Astrocyte (in vitro differentiated cells and primary cell): ENCODE measurements around the gene VIPR2. TPM values are rescaled to one million over a fixed set of nuclear protein-coding genes. Genes with fewer than 3 reads are reported as not detected.

ENCODE experiments used
- DNase-seq: peaks from one replicate; pipeline ENCODE4 v3.0.0-alpha.2; 2010; ENCODE audit warnings: low read depth
- FAIRE-seq: peaks from 2 replicates; lab custom pipeline; 2011; peaks lifted over from hg19 to GRCh38; lab: Jason Lieb, UNC
- H2AFZ ChIP-seq: 2 replicates; pipeline ENCODE4 v1.6.0; 2012; ENCODE audit warnings: low read depth, low read length, inconsistent platforms
- H3K27ac ChIP-seq: 2 replicates; pipeline ENCODE4 v1.5.1; 2011; ENCODE audit warnings: low read depth, low read length, inconsistent platforms
- H3K27me3 ChIP-seq: 2 replicates; pipeline ENCODE4 v1.6.0; 2011; ENCODE audit warnings: low read length, inconsistent platforms; ENCODE audit not compliant: insufficient read depth
- H3K36me3 ChIP-seq: 2 replicates; pipeline ENCODE4 v1.5.1; 2011; ENCODE audit warnings: low read length, inconsistent platforms; ENCODE audit not compliant: insufficient read depth
- H3K4me1 ChIP-seq: 2 replicates; pipeline ENCODE4 v1.5.1; 2011; ENCODE audit warnings: low read length, inconsistent platforms; ENCODE audit not compliant: insufficient read depth
- H3K4me2 ChIP-seq: 2 replicates; pipeline ENCODE4 v1.6.0; 2012; ENCODE audit warnings: low read length, inconsistent platforms
- H3K4me3 ChIP-seq: 2 replicates; pipeline ENCODE4 v1.5.1; 2011; ENCODE audit warnings: low read depth, mild to moderate bottlenecking, low read length, inconsistent platforms; ENCODE audit not compliant: insufficient read depth
- H3K79me2 ChIP-seq: 2 replicates; pipeline ENCODE4 v1.6.0; 2012; ENCODE audit warnings: mild to moderate bottlenecking, low read length, inconsistent platforms; ENCODE audit not compliant: insufficient read depth
- H3K9ac ChIP-seq: 2 replicates; pipeline ENCODE4 v1.6.0; 2012; ENCODE audit warnings: mild to moderate bottlenecking, low read length, inconsistent platforms
- H3K9me3 ChIP-seq: 2 replicates; pipeline ENCODE4 v1.5.1; 2012; ENCODE audit warnings: low read depth, mild to moderate bottlenecking, low read length, inconsistent platforms; ENCODE audit not compliant: insufficient read depth
- H4K20me1 ChIP-seq: 2 replicates; pipeline ENCODE4 v1.6.0; 2012; ENCODE audit warnings: low read length, inconsistent platforms; ENCODE audit not compliant: insufficient read depth
- H3K27ac Mint-ChIP-seq: one replicate; pipeline ENCODE4 v1.8.0; 2021; ENCODE audit warnings: mild to moderate bottlenecking, mixed read lengths; ENCODE audit not compliant: unreplicated experiment
- H3K27me3 Mint-ChIP-seq: one replicate; pipeline ENCODE4 v1.8.0; 2021; ENCODE audit warnings: low read depth, mixed read lengths; ENCODE audit not compliant: unreplicated experiment
- H3K36me3 Mint-ChIP-seq: one replicate; pipeline ENCODE4 v1.8.0; 2021; ENCODE audit warnings: low read depth, mixed read lengths; ENCODE audit not compliant: unreplicated experiment
- H3K4me1 Mint-ChIP-seq: one replicate; pipeline ENCODE4 v1.8.0; 2021; ENCODE audit warnings: low read depth, mixed read lengths; ENCODE audit not compliant: unreplicated experiment
- H3K4me3 Mint-ChIP-seq: one replicate; pipeline ENCODE4 v1.8.0; 2021; ENCODE audit warnings: mild to moderate bottlenecking, moderate library complexity, mixed read lengths; ENCODE audit not compliant: unreplicated experiment
- H3K9me3 Mint-ChIP-seq: one replicate; pipeline ENCODE4 v1.8.0; 2021; ENCODE audit warnings: mild to moderate bottlenecking, mixed read lengths; ENCODE audit not compliant: unreplicated experiment
- EZH2 ChIP-seq: IDR thresholded peaks from 2 replicates; pipeline ENCODE4 v1.6.1; 2012; ENCODE audit warnings: mild to moderate bottlenecking, low read length, inconsistent platforms; ENCODE audit not compliant: insufficient read depth
- total RNA-seq: library from RNA; stranded (reverse); gene quantifications from 2 replicates; pipeline ENCODE4 v1.2.1, GENCODE V29; 2021
- TF ChIP-seq, protein P1 (sequence below): IDR thresholded peaks from 2 replicates; pipeline ENCODE4 v1.5.1; 2011; ENCODE audit warnings: low read depth, mild to moderate bottlenecking, inconsistent platforms, low read length, moderate library complexity; ENCODE audit not compliant: insufficient read depth

The VIPR2 gene
- total RNA-seq, 1 donor from 2014 or later = 0.68 TPM

GRCh38 chr7:158995514-158995913 lies 149.2 kb downstream of the VIPR2 start:
- peaks cover 31% of the 10 kb centered on the region for H3K27me3 Mint-ChIP-seq

GRCh38 chr7:158994687-158995086 lies 150.0 kb downstream of the VIPR2 start:
- DNase-seq = no peak
- H3K9me3 ChIP-seq = peaks cover 3% of the 10 kb centered on the region
- Mint-ChIP-seq H3K36me3 (no peaks in the 10 kb centered on the region), H3K27me3 (peaks cover 33% of the 10 kb centered on the region), H3K9me3 (peaks cover 17% of the 10 kb centered on the region), H3K4me3 (no peak overlapping the region), H3K4me1 (no peaks in the 10 kb centered on the region), H3K27ac (no peak overlapping the region)
- no peak for FAIRE-seq
- no peak for TF ChIP-seq EZH2
- TF ChIP-seq, protein P1, sequence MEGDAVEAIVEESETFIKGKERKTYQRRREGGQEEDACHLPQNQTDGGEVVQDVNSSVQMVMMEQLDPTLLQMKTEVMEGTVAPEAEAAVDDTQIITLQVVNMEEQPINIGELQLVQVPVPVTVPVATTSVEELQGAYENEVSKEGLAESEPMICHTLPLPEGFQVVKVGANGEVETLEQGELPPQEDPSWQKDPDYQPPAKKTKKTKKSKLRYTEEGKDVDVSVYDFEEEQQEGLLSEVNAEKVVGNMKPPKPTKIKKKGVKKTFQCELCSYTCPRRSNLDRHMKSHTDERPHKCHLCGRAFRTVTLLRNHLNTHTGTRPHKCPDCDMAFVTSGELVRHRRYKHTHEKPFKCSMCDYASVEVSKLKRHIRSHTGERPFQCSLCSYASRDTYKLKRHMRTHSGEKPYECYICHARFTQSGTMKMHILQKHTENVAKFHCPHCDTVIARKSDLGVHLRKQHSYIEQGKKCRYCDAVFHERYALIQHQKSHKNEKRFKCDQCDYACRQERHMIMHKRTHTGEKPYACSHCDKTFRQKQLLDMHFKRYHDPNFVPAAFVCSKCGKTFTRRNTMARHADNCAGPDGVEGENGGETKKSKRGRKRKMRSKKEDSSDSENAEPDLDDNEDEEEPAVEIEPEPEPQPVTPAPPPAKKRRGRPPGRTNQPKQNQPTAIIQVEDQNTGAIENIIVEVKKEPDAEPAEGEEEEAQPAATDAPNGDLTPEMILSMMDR = no peak
- no peak overlapping the region for H3K9ac ChIP-seq
- H3K27me3 ChIP-seq = peaks cover 6% of the 10 kb centered on the region
- H3K36me3 ChIP-seq = no peaks in the 10 kb centered on the region
- no peak overlapping the region for H2AFZ ChIP-seq
- H3K4me1 ChIP-seq = no peaks in the 10 kb centered on the region
- H3K4me3 ChIP-seq = no peak overlapping the region
- no peaks in the 10 kb centered on the region for H4K20me1 ChIP-seq
- H3K4me2 ChIP-seq = no peak overlapping the region
- H3K27ac ChIP-seq = no peak overlapping the region
- H3K79me2 ChIP-seq = no peaks in the 10 kb centered on the region

More at GRCh38 chr7:158995514-158995913, 149.2 kb downstream of the VIPR2 start:
- no peaks in the 10 kb centered on the region for H3K79me2 ChIP-seq
- H3K4me3 ChIP-seq = no peak overlapping the region
- FAIRE-seq (no peak), DNase-seq (no peak)
- H3K4me2 ChIP-seq = no peak overlapping the region
- H3K4me3 Mint-ChIP-seq = no peak overlapping the region
- peaks cover 6% of the 10 kb centered on the region for H3K27me3 ChIP-seq
- no peak overlapping the region for H2AFZ ChIP-seq
- H3K4me1 Mint-ChIP-seq = no peaks in the 10 kb centered on the region
- no peaks in the 10 kb centered on the region for H3K36me3 ChIP-seq
- no peaks in the 10 kb centered on the region for H3K36me3 Mint-ChIP-seq
- H3K9me3 Mint-ChIP-seq = peaks cover 19% of the 10 kb centered on the region
- peaks cover 3% of the 10 kb centered on the region for H3K9me3 ChIP-seq
- TF ChIP-seq EZH2 = no peak
- TF ChIP-seq, protein P1 = no peak
- no peak overlapping the region for H3K27ac ChIP-seq
- H3K9ac ChIP-seq = no peak overlapping the region
- H3K4me1 ChIP-seq = no peaks in the 10 kb centered on the region
- no peak overlapping the region for H3K27ac Mint-ChIP-seq
- H4K20me1 ChIP-seq = no peaks in the 10 kb centered on the region

DNA sequence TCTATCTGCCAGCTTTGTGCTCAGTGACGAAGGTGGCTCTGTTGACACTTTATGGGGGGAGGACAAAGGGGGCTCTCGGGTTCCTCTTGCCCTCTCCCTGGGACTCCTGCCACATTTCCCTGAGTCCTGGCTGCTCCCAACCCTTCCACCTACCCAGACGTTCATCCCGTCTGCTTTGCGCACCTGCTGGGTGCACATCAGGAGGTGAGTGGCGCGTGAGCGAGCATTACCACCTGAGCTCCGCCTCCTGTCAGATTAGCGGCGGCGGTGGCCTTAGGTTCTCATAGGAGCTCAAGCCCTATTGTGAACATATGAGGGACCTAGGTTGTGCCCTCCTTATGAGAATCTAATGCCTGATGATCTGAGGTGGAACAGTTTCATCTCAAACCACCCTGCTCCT lies 151.1 kb downstream of the VIPR2 start:
- H3K27ac ChIP-seq = no peak overlapping the region
- no peak overlapping the region for H3K9ac ChIP-seq
- H3K27ac Mint-ChIP-seq = no peak overlapping the region
- H3K4me3 Mint-ChIP-seq = no peak overlapping the region
- H3K27me3 ChIP-seq = peaks cover 6% of the 10 kb centered on the region
- no peaks in the 10 kb centered on the region for H3K36me3 Mint-ChIP-seq
- no peaks in the 10 kb centered on the region for H3K79me2 ChIP-seq
- no peak overlapping the region for H3K4me3 ChIP-seq
- no peak for FAIRE-seq
- H3K27me3 Mint-ChIP-seq = peaks cover 31% of the 10 kb centered on the region
- no peaks in the 10 kb centered on the region for H3K36me3 ChIP-seq
- H3K9me3 ChIP-seq = peaks cover 6% of the 10 kb centered on the region
- H3K4me2 ChIP-seq = no peak overlapping the region
- TF ChIP-seq EZH2 = no peak
- TF ChIP-seq, protein P1 = no peak
- peaks cover 16% of the 10 kb centered on the region for H3K9me3 Mint-ChIP-seq
- H3K4me1 Mint-ChIP-seq = no peaks in the 10 kb centered on the region
- no peaks in the 10 kb centered on the region for H4K20me1 ChIP-seq
- DNase-seq = no peak
- no peak overlapping the region for H2AFZ ChIP-seq
- H3K4me1 ChIP-seq = no peaks in the 10 kb centered on the region
